Measurements from ENCODE around the gene KCNQ1. TPM values are rescaled to one million over a fixed set of nuclear protein-coding genes. Genes with fewer than 3 reads are reported as not detected.

Gene KCNQ1
- total and polyA plus RNA-seq, 2 of the 13 experiments (the other 11 are each of a cell fraction or from before 2014, with no cell fraction given): 0.02 to 0.08 TPM

DNA sequence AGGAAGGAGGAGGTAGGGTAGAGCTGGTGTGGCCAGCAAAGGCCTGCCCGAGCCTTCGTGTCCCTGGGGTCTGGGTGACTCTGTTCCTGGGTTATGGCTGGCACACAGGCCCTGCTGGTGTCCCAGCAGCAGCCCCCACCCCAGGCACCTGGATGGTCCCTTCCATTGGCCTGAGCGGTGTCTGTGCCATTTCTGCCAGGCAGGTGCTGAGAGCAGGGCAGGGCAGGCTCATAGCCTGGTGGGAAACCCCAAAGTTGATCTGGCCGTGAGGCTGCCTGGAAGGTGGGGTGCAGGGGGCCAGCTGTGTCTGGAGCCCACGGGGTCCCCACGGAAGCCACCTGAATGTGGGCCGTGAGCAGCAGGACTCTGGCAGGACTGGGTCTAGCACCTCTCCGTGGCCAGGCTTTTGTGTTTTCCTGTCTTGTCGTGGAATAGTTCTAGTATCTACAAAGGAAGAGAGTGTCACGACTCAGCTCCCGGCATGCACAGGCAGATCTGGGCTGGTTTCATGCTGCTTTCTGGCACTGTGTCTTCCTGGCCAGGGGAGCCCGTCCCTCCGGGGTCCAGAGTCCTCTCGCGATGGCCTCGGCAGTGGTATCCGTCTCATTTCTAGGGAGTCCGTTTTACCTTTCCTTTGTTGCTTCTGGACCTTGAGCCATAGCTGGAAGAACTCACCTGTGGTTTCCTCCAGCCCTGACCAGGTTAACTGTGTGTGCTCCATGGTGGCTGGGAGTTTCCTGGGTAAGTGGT, 83.7 kb downstream of the KCNQ1 start:
- peak overlapping the region in 1 of 3 experiments; percentile 29; a peak in 2 of 6 replicates for H3K4me3 ChIP-seq (replicated peaks in 1 of 3; ENCODE audit: insufficient read depth in 1 of 3, low read depth in 2 of 3, low read length in 3 of 3)
- ChIA-PET CTCF (ENCODE audit: low intra/inter-chr PET ratio, low total read pairs) (interaction anchor here (1.5 to 2.3 kb wide), 2 partner anchors 98 to 100 kb away, joined by 3 to 14 read pairs; no protein-coding TSS in a partner anchor), POLR2A (no interaction called here)
- H3K9ac ChIP-seq (ENCODE audit: insufficient read depth, low read depth, low read length): no peak overlapping the region
- no TSS peak for BruUV-seq (replicated peaks)
- H3K27ac ChIP-seq (ENCODE audit: extremely low read length, insufficient read depth, low read length): no peak overlapping the region
- ATAC-seq: peak; percentile 15; the same call in 1 of the 3 replicates
- no peaks in the 10 kb centered on the region for H3K9me3 ChIP-seq (ENCODE audit: low read length)
- 12% methylated on average over 11 of the region's 18 CpGs for WGBS (ENCODE audit: low lambda C conversion rate)
- intact Hi-C loops (cut with micrococcal nuclease; ENCODE audit: unreplicated experiment): no loop called here
- H3K4me2 ChIP-seq (ENCODE audit: low read depth, low read length): peak overlapping the region; percentile 61
- in situ Hi-C loops (cut with HindIII; ENCODE audit: extremely low pct_ligation_motif_present, low pct_unique_long_range_greater_than_20kb): loop anchor here (5.0 to 10.0 kb wide), 2 partner anchors 216 to 334 kb away; no protein-coding TSS in a partner anchor
- H2AFZ ChIP-seq (ENCODE audit: low read length): no peak overlapping the region
- peaks cover 16% of the 10 kb centered on the region for H3K4me1 ChIP-seq (ENCODE audit: insufficient read depth, low read length)
- H3K36me3 ChIP-seq (replicated peaks in 1 of 2; ENCODE audit: control insufficient read depth in 1 of 2, insufficient read depth in 2 of 2, low read length in 2 of 2): no peaks in the 10 kb centered on the region
- peaks cover 3% of the 10 kb centered on the region; the same call in 1 of the 2 replicates for H4K20me1 ChIP-seq (ENCODE audit: insufficient read depth, low read length)
- H3K27me3 ChIP-seq (ENCODE audit: control insufficient read depth in 1 of 2, insufficient read depth in 2 of 2, low read length in 2 of 2): peaks cover 19 to 68% of the 10 kb centered on the region in 2 experiments
- no peak for FAIRE-seq
- no peaks in the 10 kb centered on the region for H3K79me2 ChIP-seq (ENCODE audit: insufficient read depth, low read length)
- no peak for DNase-seq (ENCODE audit: low spot score)
- TF ChIP-seq, protein P1, sequence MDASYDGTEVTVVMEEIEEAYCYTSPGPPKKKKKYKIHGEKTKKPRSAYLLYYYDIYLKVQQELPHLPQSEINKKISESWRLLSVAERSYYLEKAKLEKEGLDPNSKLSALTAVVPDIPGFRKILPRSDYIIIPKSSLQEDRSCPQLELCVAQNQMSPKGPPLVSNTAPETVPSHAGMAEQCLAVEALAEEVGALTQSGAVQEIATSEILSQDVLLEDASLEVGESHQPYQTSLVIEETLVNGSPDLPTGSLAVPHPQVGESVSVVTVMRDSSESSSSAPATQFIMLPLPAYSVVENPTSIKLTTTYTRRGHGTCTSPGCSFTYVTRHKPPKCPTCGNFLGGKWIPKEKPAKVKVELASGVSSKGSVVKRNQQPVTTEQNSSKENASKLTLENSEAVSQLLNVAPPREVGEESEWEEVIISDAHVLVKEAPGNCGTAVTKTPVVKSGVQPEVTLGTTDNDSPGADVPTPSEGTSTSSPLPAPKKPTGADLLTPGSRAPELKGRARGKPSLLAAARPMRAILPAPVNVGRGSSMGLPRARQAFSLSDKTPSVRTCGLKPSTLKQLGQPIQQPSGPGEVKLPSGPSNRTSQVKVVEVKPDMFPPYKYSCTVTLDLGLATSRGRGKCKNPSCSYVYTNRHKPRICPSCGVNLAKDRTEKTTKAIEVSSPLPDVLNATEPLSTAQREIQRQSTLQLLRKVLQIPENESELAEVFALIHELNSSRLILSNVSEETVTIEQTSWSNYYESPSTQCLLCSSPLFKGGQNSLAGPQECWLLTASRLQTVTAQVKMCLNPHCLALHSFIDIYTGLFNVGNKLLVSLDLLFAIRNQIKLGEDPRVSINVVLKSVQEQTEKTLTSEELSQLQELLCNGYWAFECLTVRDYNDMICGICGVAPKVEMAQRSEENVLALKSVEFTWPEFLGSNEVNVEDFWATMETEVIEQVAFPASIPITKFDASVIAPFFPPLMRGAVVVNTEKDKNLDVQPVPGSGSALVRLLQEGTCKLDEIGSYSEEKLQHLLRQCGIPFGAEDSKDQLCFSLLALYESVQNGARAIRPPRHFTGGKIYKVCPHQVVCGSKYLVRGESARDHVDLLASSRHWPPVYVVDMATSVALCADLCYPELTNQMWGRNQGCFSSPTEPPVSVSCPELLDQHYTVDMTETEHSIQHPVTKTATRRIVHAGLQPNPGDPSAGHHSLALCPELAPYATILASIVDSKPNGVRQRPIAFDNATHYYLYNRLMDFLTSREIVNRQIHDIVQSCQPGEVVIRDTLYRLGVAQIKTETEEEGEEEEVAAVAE (CRISPR knock-in tag; IDR thresholded peaks at IDR 0.05; ENCODE audit: borderline replicate concordance): no peak
- TF ChIP-seq, protein P2, sequence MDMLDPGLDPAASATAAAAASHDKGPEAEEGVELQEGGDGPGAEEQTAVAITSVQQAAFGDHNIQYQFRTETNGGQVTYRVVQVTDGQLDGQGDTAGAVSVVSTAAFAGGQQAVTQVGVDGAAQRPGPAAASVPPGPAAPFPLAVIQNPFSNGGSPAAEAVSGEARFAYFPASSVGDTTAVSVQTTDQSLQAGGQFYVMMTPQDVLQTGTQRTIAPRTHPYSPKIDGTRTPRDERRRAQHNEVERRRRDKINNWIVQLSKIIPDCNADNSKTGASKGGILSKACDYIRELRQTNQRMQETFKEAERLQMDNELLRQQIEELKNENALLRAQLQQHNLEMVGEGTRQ (IDR thresholded peaks at IDR 0.05; ENCODE audit: low read depth, low read length): no peak
- TF ChIP-seq, protein P2 (CRISPR knock-in tag; IDR thresholded peaks at IDR 0.05; ENCODE audit: borderline replicate concordance): no peak
- no peak for TF ChIP-seq ZC3H4 (CRISPR knock-in tag; IDR thresholded peaks at IDR 0.05; ENCODE audit: borderline replicate concordance)
- TF ChIP-seq MAFG (CRISPR knock-in tag; IDR thresholded peaks at IDR 0.05): no peak
- no peak for TF ChIP-seq ZBTB20 (CRISPR knock-in tag; IDR thresholded peaks at IDR 0.05; ENCODE audit: borderline replicate concordance, low read depth)
- TF ChIP-seq, protein P3, sequence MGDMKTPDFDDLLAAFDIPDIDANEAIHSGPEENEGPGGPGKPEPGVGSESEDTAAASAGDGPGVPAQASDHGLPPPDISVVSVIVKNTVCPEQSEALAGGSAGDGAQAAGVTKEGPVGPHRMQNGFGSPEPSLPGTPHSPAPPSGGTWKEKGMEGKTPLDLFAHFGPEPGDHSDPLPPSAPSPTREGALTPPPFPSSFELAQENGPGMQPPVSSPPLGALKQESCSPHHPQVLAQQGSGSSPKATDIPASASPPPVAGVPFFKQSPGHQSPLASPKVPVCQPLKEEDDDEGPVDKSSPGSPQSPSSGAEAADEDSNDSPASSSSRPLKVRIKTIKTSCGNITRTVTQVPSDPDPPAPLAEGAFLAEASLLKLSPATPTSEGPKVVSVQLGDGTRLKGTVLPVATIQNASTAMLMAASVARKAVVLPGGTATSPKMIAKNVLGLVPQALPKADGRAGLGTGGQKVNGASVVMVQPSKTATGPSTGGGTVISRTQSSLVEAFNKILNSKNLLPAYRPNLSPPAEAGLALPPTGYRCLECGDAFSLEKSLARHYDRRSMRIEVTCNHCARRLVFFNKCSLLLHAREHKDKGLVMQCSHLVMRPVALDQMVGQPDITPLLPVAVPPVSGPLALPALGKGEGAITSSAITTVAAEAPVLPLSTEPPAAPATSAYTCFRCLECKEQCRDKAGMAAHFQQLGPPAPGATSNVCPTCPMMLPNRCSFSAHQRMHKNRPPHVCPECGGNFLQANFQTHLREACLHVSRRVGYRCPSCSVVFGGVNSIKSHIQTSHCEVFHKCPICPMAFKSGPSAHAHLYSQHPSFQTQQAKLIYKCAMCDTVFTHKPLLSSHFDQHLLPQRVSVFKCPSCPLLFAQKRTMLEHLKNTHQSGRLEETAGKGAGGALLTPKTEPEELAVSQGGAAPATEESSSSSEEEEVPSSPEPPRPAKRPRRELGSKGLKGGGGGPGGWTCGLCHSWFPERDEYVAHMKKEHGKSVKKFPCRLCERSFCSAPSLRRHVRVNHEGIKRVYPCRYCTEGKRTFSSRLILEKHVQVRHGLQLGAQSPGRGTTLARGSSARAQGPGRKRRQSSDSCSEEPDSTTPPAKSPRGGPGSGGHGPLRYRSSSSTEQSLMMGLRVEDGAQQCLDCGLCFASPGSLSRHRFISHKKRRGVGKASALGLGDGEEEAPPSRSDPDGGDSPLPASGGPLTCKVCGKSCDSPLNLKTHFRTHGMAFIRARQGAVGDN (CRISPR knock-in tag; IDR thresholded peaks at IDR 0.05): peak; percentile 19
- no peak for TF ChIP-seq KDM4B (CRISPR knock-in tag; IDR thresholded peaks at IDR 0.05)
- TF ChIP-seq CHD2 (IDR thresholded peaks at IDR 0.05; ENCODE audit: low read depth, low read length): peak; percentile 68
- TF ChIP-seq ZNF510 (CRISPR knock-in tag; IDR thresholded peaks at IDR 0.05; ENCODE audit: low read depth): no peak
- TF ChIP-seq SMYD3 (CRISPR knock-in tag; IDR thresholded peaks at IDR 0.05): no peak
- TF ChIP-seq GFI1 (CRISPR knock-in tag; IDR thresholded peaks at IDR 0.05; ENCODE audit: borderline replicate concordance): no peak
- TF ChIP-seq HNF4A (CRISPR knock-in tag; IDR thresholded peaks at IDR 0.05): peak; percentile 30; the same call in 1 of the 2 replicates

Measured in HepG2 (cell line).